Fibroblast of lung (primary cell): ENCODE data around the gene NPIPB4.
"Not testable (repeated sequence)": the region's sequence is repeated elsewhere in the genome, so short reads cannot be mapped to it uniquely, and the experiment has no call there.

ENCODE experiments used
- EZH2 ChIP-seq: IDR thresholded peaks from 2 replicates; pipeline ENCODE4 v1.5.1; 2012; ENCODE audit warnings: low read length, control low read depth, mild to moderate bottlenecking; ENCODE audit errors: missing control alignments
- TF ChIP-seq, protein P1 (sequence below), 2 donors: IDR thresholded peaks in 1 of 2; conservative IDR thresholded peaks in 1 of 2; 1 replicate in 1 of 2; 2 replicates in 1 of 2; pipeline ENCODE4 v1.5.1; 2011 to 2012; ENCODE audit warnings: low read length in 2 of 2, control low read depth in 1 of 2, inconsistent platforms in 1 of 2, low read depth in 1 of 2, mild to moderate bottlenecking in 1 of 2

DNA sequence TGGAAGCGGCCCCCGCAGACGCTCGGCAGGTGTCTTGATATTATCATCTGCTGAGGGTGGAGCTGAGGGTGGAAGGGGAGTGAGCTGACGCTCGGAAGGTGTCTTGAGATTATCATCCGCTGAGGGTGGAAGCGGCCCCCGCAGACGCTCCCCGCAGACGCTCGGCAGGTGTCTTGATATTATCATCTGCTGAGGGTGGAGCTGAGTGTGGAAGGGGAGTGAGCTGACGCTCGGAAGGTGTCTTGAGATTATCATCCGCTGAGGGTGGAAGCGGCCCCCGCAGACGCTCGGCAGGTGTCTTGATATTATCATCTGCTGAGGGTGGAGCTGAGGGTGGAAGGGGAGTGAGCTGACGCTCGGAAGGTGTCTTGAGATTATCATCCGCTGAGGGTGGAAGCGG lies 21.8 kb downstream of the NPIPB4 start:
- not testable (repeated sequence) for TF ChIP-seq EZH2
- TF ChIP-seq, protein P1, sequence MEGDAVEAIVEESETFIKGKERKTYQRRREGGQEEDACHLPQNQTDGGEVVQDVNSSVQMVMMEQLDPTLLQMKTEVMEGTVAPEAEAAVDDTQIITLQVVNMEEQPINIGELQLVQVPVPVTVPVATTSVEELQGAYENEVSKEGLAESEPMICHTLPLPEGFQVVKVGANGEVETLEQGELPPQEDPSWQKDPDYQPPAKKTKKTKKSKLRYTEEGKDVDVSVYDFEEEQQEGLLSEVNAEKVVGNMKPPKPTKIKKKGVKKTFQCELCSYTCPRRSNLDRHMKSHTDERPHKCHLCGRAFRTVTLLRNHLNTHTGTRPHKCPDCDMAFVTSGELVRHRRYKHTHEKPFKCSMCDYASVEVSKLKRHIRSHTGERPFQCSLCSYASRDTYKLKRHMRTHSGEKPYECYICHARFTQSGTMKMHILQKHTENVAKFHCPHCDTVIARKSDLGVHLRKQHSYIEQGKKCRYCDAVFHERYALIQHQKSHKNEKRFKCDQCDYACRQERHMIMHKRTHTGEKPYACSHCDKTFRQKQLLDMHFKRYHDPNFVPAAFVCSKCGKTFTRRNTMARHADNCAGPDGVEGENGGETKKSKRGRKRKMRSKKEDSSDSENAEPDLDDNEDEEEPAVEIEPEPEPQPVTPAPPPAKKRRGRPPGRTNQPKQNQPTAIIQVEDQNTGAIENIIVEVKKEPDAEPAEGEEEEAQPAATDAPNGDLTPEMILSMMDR (conservative IDR thresholded peaks at IDR 0.05 in 1 of 2, IDR thresholded peaks at IDR 0.05 in 1 of 2; ENCODE audit: low read depth in 1 of 2, low read length in 2 of 2): not testable (repeated sequence)
